ENCODE data around the gene UGT2B10. TPM values are rescaled to one million over a fixed set of nuclear protein-coding genes. Genes with fewer than 3 reads are reported as not detected.
"Not testable (repeated sequence)": the region's sequence is repeated elsewhere in the genome, so short reads cannot be mapped to it uniquely, and the experiment has no call there.

UGT2B10 gene
- total RNA-seq, 1 experiment from 2014 or later, result not detected

- BruUV-seq (replicated peaks), result no TSS peak
- CTCF ChIA-PET, result no interaction called here
- POLR2A ChIA-PET (ENCODE audit: low non-redundant PET), result no interaction called here
Observed at GRCh38 chr4:68808060-68808459, 7.7 kb upstream of the UGT2B10 start.

GRCh38 chr4:68810919-68811318 is 4.9 kb upstream of the UGT2B10 start:
- ChIA-PET POLR2A (ENCODE audit: low non-redundant PET) (no interaction called here), CTCF (no interaction called here)
- no peaks in the 10 kb centered on the region for H3K36me3 ChIP-seq (ENCODE audit: insufficient read depth, low read length, poor library complexity, severe bottlenecking)
- no peak for DNase-seq (ENCODE audit: low spot score)
- H3K4me1 ChIP-seq (ENCODE audit: insufficient read depth, low read length, poor library complexity, severe bottlenecking), result no peaks in the 10 kb centered on the region
- intact Hi-C loops (cut with micrococcal nuclease; ENCODE audit: unreplicated experiment), result no loop called here
- H3K27me3 ChIP-seq (replicated peaks; ENCODE audit: insufficient read depth, low read depth, low read length, poor library complexity), result no peaks in the 10 kb centered on the region
- BruUV-seq (replicated peaks), result no TSS peak
- H3K9me3 ChIP-seq (ENCODE audit: low read depth, low read length, poor library complexity, severe bottlenecking), result no peaks in the 10 kb centered on the region
- no peak overlapping the region for H3K4me3 ChIP-seq (ENCODE audit: low read depth, low read length, poor library complexity, severe bottlenecking)
- TF ChIP-seq, protein P1, sequence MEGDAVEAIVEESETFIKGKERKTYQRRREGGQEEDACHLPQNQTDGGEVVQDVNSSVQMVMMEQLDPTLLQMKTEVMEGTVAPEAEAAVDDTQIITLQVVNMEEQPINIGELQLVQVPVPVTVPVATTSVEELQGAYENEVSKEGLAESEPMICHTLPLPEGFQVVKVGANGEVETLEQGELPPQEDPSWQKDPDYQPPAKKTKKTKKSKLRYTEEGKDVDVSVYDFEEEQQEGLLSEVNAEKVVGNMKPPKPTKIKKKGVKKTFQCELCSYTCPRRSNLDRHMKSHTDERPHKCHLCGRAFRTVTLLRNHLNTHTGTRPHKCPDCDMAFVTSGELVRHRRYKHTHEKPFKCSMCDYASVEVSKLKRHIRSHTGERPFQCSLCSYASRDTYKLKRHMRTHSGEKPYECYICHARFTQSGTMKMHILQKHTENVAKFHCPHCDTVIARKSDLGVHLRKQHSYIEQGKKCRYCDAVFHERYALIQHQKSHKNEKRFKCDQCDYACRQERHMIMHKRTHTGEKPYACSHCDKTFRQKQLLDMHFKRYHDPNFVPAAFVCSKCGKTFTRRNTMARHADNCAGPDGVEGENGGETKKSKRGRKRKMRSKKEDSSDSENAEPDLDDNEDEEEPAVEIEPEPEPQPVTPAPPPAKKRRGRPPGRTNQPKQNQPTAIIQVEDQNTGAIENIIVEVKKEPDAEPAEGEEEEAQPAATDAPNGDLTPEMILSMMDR (conservative IDR thresholded peaks at IDR 0.05; ENCODE audit: low read depth, low read length), result no peak
- TF ChIP-seq EZH2 (IDR thresholded peaks at IDR 0.05; ENCODE audit: borderline replicate concordance, low read depth, low read length, poor library complexity, severe bottlenecking), result no peak
- no peak overlapping the region for H3K27ac ChIP-seq (ENCODE audit: low read depth, low read length, poor library complexity, severe bottlenecking)

More at GRCh38 chr4:68808060-68808459, 7.7 kb upstream of the UGT2B10 start:
- Histone ChIP-seq H3K9me3 (ENCODE audit: low read depth, low read length, poor library complexity, severe bottlenecking) (no peaks in the 10 kb centered on the region), H3K27ac (ENCODE audit: low read depth, low read length, poor library complexity, severe bottlenecking) (no peak overlapping the region), H3K4me3 (ENCODE audit: low read depth, low read length, poor library complexity, severe bottlenecking) (no peak overlapping the region), H3K4me1 (ENCODE audit: insufficient read depth, low read length, poor library complexity, severe bottlenecking) (no peaks in the 10 kb centered on the region), H3K27me3 (replicated peaks; ENCODE audit: insufficient read depth, low read depth, low read length, poor library complexity) (no peaks in the 10 kb centered on the region), H3K36me3 (ENCODE audit: insufficient read depth, low read length, poor library complexity, severe bottlenecking) (no peaks in the 10 kb centered on the region)
- intact Hi-C loops (cut with micrococcal nuclease; ENCODE audit: unreplicated experiment), result no loop called here
- TF ChIP-seq, protein P1 (conservative IDR thresholded peaks at IDR 0.05; ENCODE audit: low read depth, low read length), result no peak
- no peak for TF ChIP-seq EZH2 (IDR thresholded peaks at IDR 0.05; ENCODE audit: borderline replicate concordance, low read depth, low read length, poor library complexity, severe bottlenecking)
- no peak for DNase-seq (ENCODE audit: low spot score)

- CTCF ChIA-PET; BruUV-seq (replicated peaks); intact Hi-C loops (cut with micrococcal nuclease; ENCODE audit: unreplicated experiment); H3K9me3 ChIP-seq (ENCODE audit: low read depth, low read length, poor library complexity, severe bottlenecking); H3K27ac ChIP-seq (ENCODE audit: low read depth, low read length, poor library complexity, severe bottlenecking); H3K27me3 ChIP-seq (replicated peaks; ENCODE audit: insufficient read depth, low read depth, low read length, poor library complexity); H3K36me3 ChIP-seq (ENCODE audit: insufficient read depth, low read length, poor library complexity, severe bottlenecking); H3K4me1 ChIP-seq (ENCODE audit: insufficient read depth, low read length, poor library complexity, severe bottlenecking); DNase-seq (ENCODE audit: low spot score); POLR2A ChIA-PET (ENCODE audit: low non-redundant PET); H3K4me3 ChIP-seq (ENCODE audit: low read depth, low read length, poor library complexity, severe bottlenecking): not testable (repeated sequence)
Observed at GRCh38 chr4:68816410-68817265, 844 bp downstream of the UGT2B10 start.

- CTCF ChIA-PET, result no interaction called here
- no peak overlapping the region for H3K27ac ChIP-seq (ENCODE audit: low read depth, low read length, poor library complexity, severe bottlenecking)
- no peaks in the 10 kb centered on the region for H3K27me3 ChIP-seq (replicated peaks; ENCODE audit: insufficient read depth, low read depth, low read length, poor library complexity)
- no peaks in the 10 kb centered on the region for H3K9me3 ChIP-seq (ENCODE audit: low read depth, low read length, poor library complexity, severe bottlenecking)
- no peak for TF ChIP-seq EZH2 (IDR thresholded peaks at IDR 0.05; ENCODE audit: borderline replicate concordance, low read depth, low read length, poor library complexity, severe bottlenecking)
- TF ChIP-seq, protein P1 (conservative IDR thresholded peaks at IDR 0.05; ENCODE audit: low read depth, low read length), result no peak
- DNase-seq (ENCODE audit: low spot score), result no peak
- no peaks in the 10 kb centered on the region for H3K4me1 ChIP-seq (ENCODE audit: insufficient read depth, low read length, poor library complexity, severe bottlenecking)
- no TSS peak for BruUV-seq (replicated peaks)
- intact Hi-C loops (cut with micrococcal nuclease; ENCODE audit: unreplicated experiment), result no loop called here
- H3K4me3 ChIP-seq (ENCODE audit: low read depth, low read length, poor library complexity, severe bottlenecking), result no peak overlapping the region
- H3K36me3 ChIP-seq (ENCODE audit: insufficient read depth, low read length, poor library complexity, severe bottlenecking), result no peaks in the 10 kb centered on the region
- POLR2A ChIA-PET (ENCODE audit: low non-redundant PET), result no interaction called here
Observed at GRCh38 chr4:68817386-68817785, 1.6 kb downstream of the UGT2B10 start.

- BruUV-seq (replicated peaks), result not testable (repeated sequence)
Observed at GRCh38 chr4:68818030-68818462, 2.3 kb downstream of the UGT2B10 start.

More at GRCh38 chr4:68818030-68818462, 2.3 kb downstream of the UGT2B10 start:
- DNase-seq (ENCODE audit: low spot score); H3K27ac ChIP-seq (ENCODE audit: low read depth, low read length, poor library complexity, severe bottlenecking); intact Hi-C loops (cut with micrococcal nuclease; ENCODE audit: unreplicated experiment); H3K36me3 ChIP-seq (ENCODE audit: insufficient read depth, low read length, poor library complexity, severe bottlenecking); POLR2A ChIA-PET (ENCODE audit: low non-redundant PET); H3K4me1 ChIP-seq (ENCODE audit: insufficient read depth, low read length, poor library complexity, severe bottlenecking); H3K27me3 ChIP-seq (replicated peaks; ENCODE audit: insufficient read depth, low read depth, low read length, poor library complexity); H3K4me3 ChIP-seq (ENCODE audit: low read depth, low read length, poor library complexity, severe bottlenecking); H3K9me3 ChIP-seq (ENCODE audit: low read depth, low read length, poor library complexity, severe bottlenecking); CTCF ChIA-PET: not testable (repeated sequence)
